Prostate gland (tissue), 2 donors: Measurements from ENCODE around the gene COMT. TPM values are rescaled to one million over a fixed set of nuclear protein-coding genes. Genes with fewer than 3 reads are reported as not detected.

Source experiments
- DNase-seq: peaks from one replicate; pipeline ENCODE4 v3.0.0-alpha.2; 2019; ENCODE audit warnings: low spot score
- H3K27ac ChIP-seq, 2 donors: fragments of 200-600 bp; sonication (generic); 2 replicates each; pipeline ENCODE4 v1.5.1; 2017 to 2019
- H3K27me3 ChIP-seq: fragments of 200-600 bp; sonication (generic); replicated peaks from 2 replicates; pipeline ENCODE4 v1.5.1; 2019; ENCODE audit not compliant: insufficient read depth
- H3K36me3 ChIP-seq, 2 donors: fragments of 200-600 bp; sonication (generic); 1 replicate in 1 of 2; 2 replicates in 1 of 2; pipeline versions ENCODE4 v1.5.1 to v1.8.1; 2017 to 2019
- H3K4me1 ChIP-seq: fragments of 200-600 bp; sonication (generic); replicated peaks from 2 replicates; pipeline ENCODE4 v1.5.1; 2019
- H3K4me3 ChIP-seq, 2 donors: fragments of 200-600 bp; sonication (generic); 2 replicates each; pipeline ENCODE4 v1.5.1; 2017 to 2019
- H3K9me3 ChIP-seq: fragments of 200-600 bp; sonication (generic); 2 replicates; pipeline ENCODE4 v1.5.1; 2017
- CTCF ChIP-seq, 4 experiments: fragments of 200-600 bp in 2 of 4; fragments of 450-650 bp in 2 of 4; sonication (generic) in 2 of 4; IDR thresholded peaks; 1 replicate in 3 of 4; 2 replicates in 1 of 4; pipeline ENCODE4 v1.5.1; 2016 to 2019; ENCODE audit warnings: antibody characterized with exemption in 4 of 4, mild to moderate bottlenecking in 2 of 4, moderate library complexity in 2 of 4
- POLR2A ChIP-seq: fragments of 450-650 bp; IDR thresholded peaks from one replicate; pipeline ENCODE4 v1.6.1; 2016; ENCODE audit warnings: antibody characterized with exemption, mild to moderate bottlenecking
- POLR2AphosphoS5 ChIP-seq: sonication (generic); formaldehyde crosslinking; IDR thresholded peaks from one replicate; pipeline ENCODE4 v1.6.1; 2017; ENCODE audit warnings: antibody characterized with exemption
- WGBS: methylation state at CpG from one replicate; pipeline ENCODE4 v1.1.5; 2018; 5-methylcytosine and 5-hydroxymethylcytosine counted together
- intact Hi-C: fragments of 100-400 bp; cut with DNase I; formaldehyde crosslinking; loops from one replicate; pipeline ENCODE4 v1.14.2; 2022
- total RNA-seq, 2 donors: library from RNA; depleted of rRNA; stranded (reverse); fragments of >200 nt; gene quantifications; one replicate each; pipeline ENCODE4 v1.1.0, GENCODE V29; 2016

Gene COMT
- total RNA-seq, 2 donors from 2014 or later = 456 to 513 TPM

DNA sequence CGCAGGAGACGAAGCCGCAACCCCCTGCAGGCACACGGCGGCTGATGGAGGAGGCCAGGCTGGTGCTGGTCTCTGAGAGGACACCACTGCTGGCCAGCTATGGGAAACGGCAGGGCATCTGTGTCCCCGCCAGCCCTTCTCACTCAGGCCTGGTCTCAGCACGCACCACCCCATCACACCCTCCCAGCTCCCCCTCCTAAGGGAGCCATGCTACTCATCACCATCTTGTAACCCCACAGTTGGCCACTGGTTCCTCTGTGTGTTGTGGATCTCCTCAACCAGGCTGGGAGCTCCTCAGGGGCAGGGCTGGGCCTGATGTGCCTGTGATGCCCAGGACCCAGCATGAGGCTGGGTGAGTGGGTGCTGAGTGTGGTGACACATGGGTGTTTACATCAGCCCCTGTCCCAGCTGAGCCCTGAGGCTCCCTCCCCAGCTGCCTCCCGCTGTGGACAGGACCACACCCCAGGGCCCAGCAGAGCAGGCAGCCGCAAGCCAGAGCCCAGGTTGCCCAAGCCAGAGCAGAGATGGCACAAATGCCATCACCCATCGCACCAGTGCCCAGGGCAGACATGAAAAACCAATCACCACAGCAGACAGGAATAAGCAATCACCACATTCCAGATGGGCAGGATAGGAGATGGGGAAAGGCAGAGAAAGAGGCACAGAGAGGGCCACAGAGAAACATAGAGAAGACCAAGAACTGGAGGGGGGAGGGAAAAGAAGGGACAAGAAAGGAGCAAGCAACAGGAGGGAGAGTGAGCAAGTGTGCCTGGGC, 66.8 kb downstream of the COMT start:
- H3K4me1 ChIP-seq = no peaks in the 10 kb centered on the region
- WGBS = 88% methylated on average over 11 of the region's 11 CpGs
- no peaks in the 10 kb centered on the region for H3K27me3 ChIP-seq
- no peak overlapping the region for H3K4me3 ChIP-seq
- TF ChIP-seq POLR2AphosphoS5 (no peak), CTCF (IDR thresholded peaks at IDR 0.05) (no peak), POLR2A (no peak)
- intact Hi-C loops = no loop called here
- H3K9me3 ChIP-seq = no peaks in the 10 kb centered on the region
- H3K27ac ChIP-seq = no peak overlapping the region
- no peaks in the 10 kb centered on the region for H3K36me3 ChIP-seq
- no peak for DNase-seq

DNA sequence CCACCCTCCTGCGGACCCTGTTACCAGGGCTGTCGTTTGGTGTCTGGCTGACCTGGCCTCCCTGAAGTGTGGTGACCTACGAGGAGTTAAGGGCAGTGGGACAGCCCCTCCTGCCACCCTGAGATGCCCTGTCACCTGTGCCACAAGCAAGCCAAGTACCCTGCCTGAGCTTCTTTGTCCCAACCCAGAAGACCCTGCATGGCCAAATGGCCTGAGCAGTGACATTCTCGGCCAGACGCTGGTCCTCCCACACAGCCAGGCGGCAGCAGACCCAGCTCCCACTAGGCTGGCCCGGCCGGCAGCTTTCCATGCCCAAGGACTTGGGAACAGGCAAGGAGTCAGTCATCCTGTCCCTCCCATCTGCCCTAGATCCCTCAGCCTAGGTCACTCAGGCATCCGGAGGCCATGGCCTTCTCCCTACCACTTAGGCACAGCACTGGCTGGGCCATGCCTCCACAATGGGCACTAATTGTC, 67.5 kb downstream of the COMT start:
- intact Hi-C loops = no loop called here
- Histone ChIP-seq H3K27me3 (no peaks in the 10 kb centered on the region), H3K4me3 (no peak overlapping the region), H3K9me3 (no peaks in the 10 kb centered on the region), H3K36me3 (no peaks in the 10 kb centered on the region), H3K4me1 (no peaks in the 10 kb centered on the region), H3K27ac (no peak overlapping the region)
- TF ChIP-seq POLR2AphosphoS5 = no peak
- TF ChIP-seq CTCF (IDR thresholded peaks at IDR 0.05) = no peak
- TF ChIP-seq POLR2A = no peak
- no peak for DNase-seq
- WGBS = 79% methylated on average over 9 of the region's 9 CpGs

DNA sequence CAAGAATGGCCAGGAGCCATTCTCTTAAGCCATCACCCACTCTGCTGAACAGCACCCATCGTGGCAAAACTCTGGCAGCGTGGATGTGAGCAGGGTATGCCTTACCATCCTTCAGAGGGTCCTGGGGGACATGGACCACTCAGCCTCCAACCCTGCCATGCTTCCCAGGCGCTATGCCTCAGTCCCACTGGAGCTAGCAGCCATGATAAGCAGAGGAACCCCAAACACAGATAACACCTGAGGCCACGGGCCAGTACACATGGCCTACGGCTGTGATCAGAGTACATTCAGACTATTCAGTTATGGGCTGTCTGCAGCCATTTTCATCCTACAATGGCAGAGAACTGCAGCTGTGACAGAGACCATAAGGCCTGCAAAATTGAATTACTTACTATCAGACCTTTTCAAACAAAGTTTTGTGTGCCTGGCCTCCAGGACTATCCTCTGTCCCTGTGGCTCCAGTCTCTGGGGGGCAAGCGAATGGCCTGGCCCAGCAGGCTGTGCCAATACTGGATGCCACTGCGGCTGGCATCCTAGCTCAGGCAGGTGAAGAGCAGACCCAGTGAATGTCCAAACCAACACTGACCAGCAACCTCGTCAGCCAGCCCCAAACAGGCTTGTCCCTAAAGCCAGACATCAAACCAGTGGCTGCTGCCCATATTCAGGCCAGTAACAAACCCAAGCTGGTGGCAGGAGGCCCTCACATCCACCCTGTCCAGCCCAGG, 68.2 kb downstream of the COMT start:
- H3K4me3 ChIP-seq = no peak overlapping the region

GRCh38 chr22:20010307-20011122, 68.9 kb downstream of the COMT start:
- TF ChIP-seq CTCF (IDR thresholded peaks at IDR 0.05) (no peak), POLR2A (no peak), POLR2AphosphoS5 (no peak)
- Histone ChIP-seq H3K27ac (no peak overlapping the region), H3K36me3 (no peaks in the 10 kb centered on the region), H3K27me3 (no peaks in the 10 kb centered on the region), H3K9me3 (no peaks in the 10 kb centered on the region), H3K4me1 (no peaks in the 10 kb centered on the region), H3K4me3 (no peak overlapping the region)
- 80% methylated on average over 14 of the region's 14 CpGs for WGBS
- intact Hi-C loops = no loop called here
- DNase-seq = no peak

More for the DNA sequence above, 68.2 kb downstream of the COMT start:
- 92% methylated on average over 6 of the region's 8 CpGs for WGBS
- Histone ChIP-seq H3K36me3 (no peaks in the 10 kb centered on the region), H3K4me1 (no peaks in the 10 kb centered on the region), H3K9me3 (no peaks in the 10 kb centered on the region), H3K27me3 (no peaks in the 10 kb centered on the region), H3K27ac (no peak overlapping the region)
- DNase-seq = no peak
- intact Hi-C loops = no loop called here
- no peak for TF ChIP-seq POLR2AphosphoS5
- TF ChIP-seq CTCF (IDR thresholded peaks at IDR 0.05) = no peak
- TF ChIP-seq POLR2A = no peak
